Measurements from ENCODE around the gene EFHD1. TPM values are rescaled to one million over a fixed set of nuclear protein-coding genes. Genes with fewer than 3 reads are reported as not detected.
"Not testable (repeated sequence)": the region's sequence is repeated elsewhere in the genome, so short reads cannot be mapped to it uniquely, and the experiment has no call there.

The EFHD1 gene
- total RNA-seq, 1 experiment from 2014 or later, result 0.47 TPM

- Mint-ChIP-seq H3K36me3 (ENCODE audit: insufficient read depth, unreplicated experiment) (no peaks in the 10 kb centered on the region), H3K27me3 (ENCODE audit: unreplicated experiment) (peaks cover 43% of the 10 kb centered on the region), H3K4me1 (ENCODE audit: low read depth, unreplicated experiment) (no peaks in the 10 kb centered on the region), H3K4me3 (ENCODE audit: low read depth, unreplicated experiment) (no peak overlapping the region), H3K9me3 (ENCODE audit: low read depth, unreplicated experiment) (peaks cover under 1% of the 10 kb centered on the region), H3K27ac (ENCODE audit: unreplicated experiment) (no peak overlapping the region)
- DNase-seq, result no peak
- TF ChIP-seq CTCF (IDR thresholded peaks at IDR 0.05; ENCODE audit: unreplicated experiment), result no peak
- CTCF ChIA-PET, result interaction anchor here (0.9 kb wide), 1 partner anchor 10 kb away, joined by 5 read pairs; no protein-coding TSS in a partner anchor
- no TSS peak for BruUV-seq (replicated peaks)
- intact Hi-C loops (cut with micrococcal nuclease; ENCODE audit: unreplicated experiment), result no loop called here
These were observed 46.6 kb downstream of the EFHD1 start for GRCh38 chr2:232680006-232680405.

- no peak for TF ChIP-seq CTCF (IDR thresholded peaks at IDR 0.05; ENCODE audit: unreplicated experiment)
- no peaks in the 10 kb centered on the region for H3K4me1 Mint-ChIP-seq (ENCODE audit: low read depth, unreplicated experiment)
- CTCF ChIA-PET, result no interaction called here
- H3K27me3 Mint-ChIP-seq (ENCODE audit: unreplicated experiment), result peaks cover 37% of the 10 kb centered on the region
- H3K4me3 Mint-ChIP-seq (ENCODE audit: low read depth, unreplicated experiment), result no peak overlapping the region
- intact Hi-C loops (cut with micrococcal nuclease; ENCODE audit: unreplicated experiment), result no loop called here
- no peaks in the 10 kb centered on the region for H3K9me3 Mint-ChIP-seq (ENCODE audit: low read depth, unreplicated experiment)
- no peaks in the 10 kb centered on the region for H3K36me3 Mint-ChIP-seq (ENCODE audit: insufficient read depth, unreplicated experiment)
- no peak for DNase-seq
- BruUV-seq (replicated peaks), result no TSS peak
- no peak overlapping the region for H3K27ac Mint-ChIP-seq (ENCODE audit: unreplicated experiment)
These were observed 48.1 kb downstream of the EFHD1 start for GRCh38 chr2:232681527-232681926.

- H3K27me3 Mint-ChIP-seq (ENCODE audit: unreplicated experiment), result peaks cover 37% of the 10 kb centered on the region
- no peak for TF ChIP-seq CTCF (IDR thresholded peaks at IDR 0.05; ENCODE audit: unreplicated experiment)
- BruUV-seq (replicated peaks), result no TSS peak
- no peaks in the 10 kb centered on the region for H3K9me3 Mint-ChIP-seq (ENCODE audit: low read depth, unreplicated experiment)
- CTCF ChIA-PET, result interaction anchor here (0.6 kb wide), 1 partner anchor 17 kb away, joined by 4 read pairs; no protein-coding TSS in a partner anchor
- H3K27ac Mint-ChIP-seq (ENCODE audit: unreplicated experiment), result no peak overlapping the region
- intact Hi-C loops (cut with micrococcal nuclease; ENCODE audit: unreplicated experiment), result no loop called here
- no peak overlapping the region for H3K4me3 Mint-ChIP-seq (ENCODE audit: low read depth, unreplicated experiment)
- no peaks in the 10 kb centered on the region for H3K36me3 Mint-ChIP-seq (ENCODE audit: insufficient read depth, unreplicated experiment)
- no peak for DNase-seq
- H3K4me1 Mint-ChIP-seq (ENCODE audit: low read depth, unreplicated experiment), result no peaks in the 10 kb centered on the region
These were observed 50.0 kb downstream of the EFHD1 start for GRCh38 chr2:232683368-232683767.

- H3K4me3 Mint-ChIP-seq (ENCODE audit: low read depth, unreplicated experiment); H3K27ac Mint-ChIP-seq (ENCODE audit: unreplicated experiment); BruUV-seq (replicated peaks); intact Hi-C loops (cut with micrococcal nuclease; ENCODE audit: unreplicated experiment); H3K9me3 Mint-ChIP-seq (ENCODE audit: low read depth, unreplicated experiment); H3K36me3 Mint-ChIP-seq (ENCODE audit: insufficient read depth, unreplicated experiment); DNase-seq; CTCF ChIA-PET: not testable (repeated sequence)
- peaks cover 37% of the 10 kb centered on the region for H3K27me3 Mint-ChIP-seq (ENCODE audit: unreplicated experiment)
- H3K4me1 Mint-ChIP-seq (ENCODE audit: low read depth, unreplicated experiment), result peaks cover 10% of the 10 kb centered on the region
These were observed 52.0 kb downstream of the EFHD1 start for GRCh38 chr2:232685391-232685790.

GRCh38 chr2:232687382-232688160 is 54.2 kb downstream of the EFHD1 start:
- H3K4me1 Mint-ChIP-seq (ENCODE audit: low read depth, unreplicated experiment), result peaks cover 10% of the 10 kb centered on the region
- no peak for DNase-seq
- TF ChIP-seq CTCF (IDR thresholded peaks at IDR 0.05; ENCODE audit: unreplicated experiment), result no peak
- no peaks in the 10 kb centered on the region for H3K36me3 Mint-ChIP-seq (ENCODE audit: insufficient read depth, unreplicated experiment)
- no TSS peak for BruUV-seq (replicated peaks)
- intact Hi-C loops (cut with micrococcal nuclease; ENCODE audit: unreplicated experiment), result no loop called here
- no peaks in the 10 kb centered on the region for H3K9me3 Mint-ChIP-seq (ENCODE audit: low read depth, unreplicated experiment)
- no peak overlapping the region for H3K4me3 Mint-ChIP-seq (ENCODE audit: low read depth, unreplicated experiment)
- peaks cover 22% of the 10 kb centered on the region for H3K27me3 Mint-ChIP-seq (ENCODE audit: unreplicated experiment)
- no peak overlapping the region for H3K27ac Mint-ChIP-seq (ENCODE audit: unreplicated experiment)
- CTCF ChIA-PET, result interaction anchor here (0.6 kb wide), 1 partner anchor 19 kb away, joined by 6 read pairs; no protein-coding TSS in a partner anchor
